Activated CD4-positive, alpha-beta memory T cell treated with anti-CD3 and anti-CD28 coated beads, Interleukin-2, amount 10 ng/mL, durations not matched to agents 7 days and 5 days (primary cell): ENCODE measurements around the gene ZFAND3. TPM values are rescaled to one million over a fixed set of nuclear protein-coding genes. Genes with fewer than 3 reads are reported as not detected.

Experiments
- CTCF ChIA-PET: fragments of 350-600 bp; sonication (Branson Sonifier 250); formaldehyde crosslinking; loops from one replicate; lab custom pipeline; 2021; ENCODE audit warnings: antibody characterized with exemption, inconsistent platforms; lab: Charles Lee
- POLR2A ChIA-PET: fragments of 350-600 bp; sonication (Branson Sonifier 250); formaldehyde crosslinking; loops from one replicate; lab custom pipeline; 2021; ENCODE audit warnings: antibody characterized with exemption; lab: Charles Lee
- DNase-seq: peaks from one replicate; pipeline ENCODE4 v3.0.0-alpha.2; 2020
- H3K27ac Mint-ChIP-seq: one replicate; pipeline ENCODE4 v1.8.0; 2021; ENCODE audit warnings: mild to moderate bottlenecking, mixed read lengths
- H3K27me3 Mint-ChIP-seq: one replicate; pipeline ENCODE4 v1.8.0; 2021; ENCODE audit warnings: mixed read lengths
- H3K36me3 Mint-ChIP-seq: one replicate; pipeline ENCODE4 v1.8.0; 2021; ENCODE audit warnings: low read depth, mixed read lengths
- H3K4me1 Mint-ChIP-seq: one replicate; pipeline ENCODE4 v1.8.0; 2021; ENCODE audit warnings: mixed read lengths
- H3K4me3 Mint-ChIP-seq: one replicate; pipeline ENCODE4 v1.8.0; 2021; ENCODE audit warnings: mild to moderate bottlenecking, mixed read lengths
- H3K9me3 Mint-ChIP-seq: one replicate; pipeline ENCODE4 v1.8.0; 2021; ENCODE audit warnings: mixed read lengths
- total RNA-seq, 2 experiments: library from RNA; stranded (reverse); gene quantifications; one replicate each; pipeline ENCODE4 v1.2.3, GENCODE V29; 2021

Gene ZFAND3
- total RNA-seq, 2 experiments from 2014 or later: 35.2 to 38.2 TPM

- DNase-seq: no peak
- peaks cover 1% of the 10 kb centered on the region for H3K4me1 Mint-ChIP-seq
- H3K27ac Mint-ChIP-seq: no peak overlapping the region
- H3K9me3 Mint-ChIP-seq: peaks cover 2% of the 10 kb centered on the region
- H3K36me3 Mint-ChIP-seq: no peaks in the 10 kb centered on the region
- no peak overlapping the region for H3K4me3 Mint-ChIP-seq
- no peaks in the 10 kb centered on the region for H3K27me3 Mint-ChIP-seq
- CTCF ChIA-PET: no interaction called here
- POLR2A ChIA-PET: no interaction called here
Observed at GRCh38 chr6:38015341-38015740, 195.8 kb downstream of the ZFAND3 start.

DNA sequence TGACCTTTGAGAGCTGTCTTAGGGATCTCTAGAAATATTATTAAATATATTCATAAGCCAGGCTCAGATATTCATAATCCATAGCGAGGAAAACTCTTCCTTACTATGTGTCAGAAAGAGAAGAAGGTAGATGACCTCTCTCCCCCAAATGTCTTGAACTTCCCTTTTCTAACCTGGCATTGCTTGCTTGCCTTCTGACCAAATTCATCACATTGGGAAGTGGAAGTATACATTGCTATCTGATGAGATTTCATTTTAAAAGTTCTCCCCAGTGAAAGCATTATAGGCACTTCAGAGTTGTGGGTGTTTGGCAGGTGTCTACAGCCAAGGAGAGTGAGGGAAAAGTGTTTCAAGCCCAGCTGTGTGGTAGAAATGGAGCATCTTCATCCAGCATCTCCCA is 197.3 kb downstream of the ZFAND3 start:
- Mint-ChIP-seq H3K9me3 (no peaks in the 10 kb centered on the region), H3K27ac (no peak overlapping the region), H3K4me1 (peaks cover 1% of the 10 kb centered on the region), H3K27me3 (no peaks in the 10 kb centered on the region), H3K4me3 (no peak overlapping the region), H3K36me3 (no peaks in the 10 kb centered on the region)
- DNase-seq: no peak
- ChIA-PET CTCF (no interaction called here), POLR2A (interaction anchor here (0.9 to 1.7 kb wide), 2 partner anchors 9 to 10 kb away, joined by 3 to 4 read pairs; no protein-coding TSS in a partner anchor)

GRCh38 chr6:38018755-38019165 is 199.2 kb downstream of the ZFAND3 start:
- Mint-ChIP-seq H3K4me1 (no peaks in the 10 kb centered on the region), H3K9me3 (peaks cover 2% of the 10 kb centered on the region), H3K27me3 (no peaks in the 10 kb centered on the region), H3K36me3 (no peaks in the 10 kb centered on the region), H3K27ac (no peak overlapping the region), H3K4me3 (no peak overlapping the region)
- ChIA-PET CTCF (no interaction called here), POLR2A (no interaction called here)
- no peak for DNase-seq

- Mint-ChIP-seq H3K36me3 (peaks cover 5% of the 10 kb centered on the region), H3K4me3 (no peak overlapping the region), H3K4me1 (no peaks in the 10 kb centered on the region), H3K27ac (no peak overlapping the region), H3K9me3 (peaks cover 4% of the 10 kb centered on the region), H3K27me3 (no peaks in the 10 kb centered on the region)
- CTCF ChIA-PET: interaction anchor here (0.6 to 1.0 kb wide), 2 partner anchors 10 to 27 kb away, joined by 3 to 4 read pairs; no protein-coding TSS in a partner anchor
- DNase-seq: no peak
- POLR2A ChIA-PET: no interaction called here
Observed at GRCh38 chr6:38020593-38020992, 201.1 kb downstream of the ZFAND3 start.

GRCh38 chr6:38021029-38021428 is 201.5 kb downstream of the ZFAND3 start:
- no peaks in the 10 kb centered on the region for H3K4me1 Mint-ChIP-seq
- ChIA-PET POLR2A (no interaction called here), CTCF (interaction anchor here (0.6 kb wide), 1 partner anchor 27 kb away, joined by 4 read pairs; no protein-coding TSS in a partner anchor)
- no peak overlapping the region for H3K27ac Mint-ChIP-seq
- H3K27me3 Mint-ChIP-seq: no peaks in the 10 kb centered on the region
- H3K36me3 Mint-ChIP-seq: peaks cover 5% of the 10 kb centered on the region
- DNase-seq: no peak
- H3K4me3 Mint-ChIP-seq: no peak overlapping the region
- peaks cover 4% of the 10 kb centered on the region for H3K9me3 Mint-ChIP-seq

GRCh38 chr6:38021571-38021970 is 202.0 kb downstream of the ZFAND3 start:
- POLR2A ChIA-PET: no interaction called here
- CTCF ChIA-PET: no interaction called here

DNA sequence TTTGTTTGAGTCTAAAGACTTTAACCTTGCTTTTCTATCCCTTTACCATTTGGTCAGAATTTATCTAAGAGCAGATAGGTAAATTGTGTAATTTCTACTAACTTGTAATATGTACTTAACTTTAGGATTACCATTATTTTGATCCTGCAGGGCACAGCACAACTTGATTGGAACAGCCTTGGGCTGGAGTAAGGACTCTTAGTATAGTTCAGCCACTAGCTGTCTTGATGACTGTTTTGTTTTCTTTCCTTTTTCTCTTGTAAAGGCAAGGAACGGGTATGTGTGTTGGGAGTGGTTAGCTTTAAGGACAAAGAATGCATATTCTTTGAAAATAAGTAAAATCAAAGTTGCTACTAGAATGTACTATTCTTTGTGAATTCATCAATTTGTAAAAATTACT is 203.2 kb downstream of the ZFAND3 start:
- ChIA-PET POLR2A (no interaction called here), CTCF (interaction anchor here (0.5 to 1.7 kb wide), 4 partner anchors 9 to 471 kb away, joined by 3 to 4 read pairs (median 4); no protein-coding TSS in a partner anchor)
- peaks cover 5% of the 10 kb centered on the region for H3K36me3 Mint-ChIP-seq
- DNase-seq: no peak
- H3K27ac Mint-ChIP-seq: no peak overlapping the region
- no peaks in the 10 kb centered on the region for H3K27me3 Mint-ChIP-seq
- no peak overlapping the region for H3K4me3 Mint-ChIP-seq
- peaks cover 4% of the 10 kb centered on the region for H3K4me1 Mint-ChIP-seq
- H3K9me3 Mint-ChIP-seq: peaks cover 4% of the 10 kb centered on the region

More at GRCh38 chr6:38021571-38021970, 202.0 kb downstream of the ZFAND3 start:
- H3K27me3 Mint-ChIP-seq: no peaks in the 10 kb centered on the region
- peaks cover 4% of the 10 kb centered on the region for H3K9me3 Mint-ChIP-seq
- H3K4me1 Mint-ChIP-seq: no peaks in the 10 kb centered on the region
- DNase-seq: no peak
- no peak overlapping the region for H3K4me3 Mint-ChIP-seq
- no peak overlapping the region for H3K27ac Mint-ChIP-seq
- peaks cover 5% of the 10 kb centered on the region for H3K36me3 Mint-ChIP-seq

DNA sequence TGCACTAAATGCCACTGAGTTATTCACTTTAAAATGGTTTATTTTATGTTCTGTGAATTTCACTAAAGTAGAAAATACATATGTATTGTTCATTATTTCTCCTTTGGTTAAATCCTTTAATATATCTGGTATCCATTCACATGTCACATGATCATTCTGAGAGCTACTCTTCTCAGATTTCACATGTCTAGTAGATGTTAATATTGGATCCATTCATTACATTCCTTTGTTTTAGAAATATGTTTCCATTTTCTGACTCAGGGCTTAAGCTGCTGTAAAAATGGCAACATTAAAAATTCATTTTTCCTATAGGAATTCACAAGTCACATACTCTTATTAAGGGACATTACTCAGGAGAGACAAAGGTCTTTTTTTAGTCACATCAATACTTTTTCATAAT is 205.4 kb downstream of the ZFAND3 start:
- H3K4me3 Mint-ChIP-seq: no peak overlapping the region
- peaks cover 21% of the 10 kb centered on the region for H3K4me1 Mint-ChIP-seq
- H3K27ac Mint-ChIP-seq: no peak overlapping the region
- peaks cover 4% of the 10 kb centered on the region for H3K9me3 Mint-ChIP-seq
- no peak for DNase-seq
- H3K27me3 Mint-ChIP-seq: no peaks in the 10 kb centered on the region
- POLR2A ChIA-PET: no interaction called here
- H3K36me3 Mint-ChIP-seq: peaks cover 5% of the 10 kb centered on the region
- CTCF ChIA-PET: interaction anchor here (0.9 kb wide), 1 partner anchor 11 kb away, joined by 3 read pairs; no protein-coding TSS in a partner anchor

DNA sequence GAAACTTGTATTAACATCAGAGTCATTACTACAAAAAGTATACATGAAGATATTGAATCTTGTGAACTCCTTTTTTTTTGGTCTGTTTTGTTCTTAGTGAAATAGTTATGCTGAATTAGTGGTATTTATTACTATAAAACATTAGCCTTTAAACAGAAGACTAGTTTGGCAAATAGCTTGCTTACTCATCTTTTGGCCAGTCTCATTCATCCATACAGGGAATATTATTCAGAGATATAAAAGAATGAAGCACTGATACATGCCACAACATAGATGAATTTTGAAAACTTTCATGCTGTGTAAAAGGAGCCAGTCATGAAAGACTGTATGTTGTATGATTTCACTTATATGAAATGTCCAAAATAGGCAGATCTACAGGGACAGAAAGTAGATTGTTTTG is 205.9 kb downstream of the ZFAND3 start:
- CTCF ChIA-PET: interaction anchor here (0.9 kb wide), 1 partner anchor 10 kb away, joined by 3 read pairs; no protein-coding TSS in a partner anchor

GRCh38 chr6:38027685-38028373 is 208.3 kb downstream of the ZFAND3 start:
- ChIA-PET CTCF (interaction anchor here (1.0 to 1.9 kb wide), 3 partner anchors 111 to 466 kb away, joined by 3 to 4 read pairs (median 3); no protein-coding TSS in a partner anchor), POLR2A (interaction anchor here (1.3 kb wide), 1 partner anchor 11 kb away, joined by 4 read pairs; no protein-coding TSS in a partner anchor)
- Mint-ChIP-seq H3K9me3 (peaks cover 4% of the 10 kb centered on the region), H3K36me3 (peaks cover 8% of the 10 kb centered on the region), H3K27me3 (no peaks in the 10 kb centered on the region), H3K27ac (no peak overlapping the region), H3K4me3 (no peak overlapping the region), H3K4me1 (peaks cover 25% of the 10 kb centered on the region)
- no peak for DNase-seq

More for the DNA sequence above, 205.9 kb downstream of the ZFAND3 start:
- Mint-ChIP-seq H3K4me3 (no peak overlapping the region), H3K9me3 (peaks cover 4% of the 10 kb centered on the region), H3K4me1 (peaks cover 22% of the 10 kb centered on the region), H3K36me3 (peaks cover 5% of the 10 kb centered on the region), H3K27ac (no peak overlapping the region), H3K27me3 (no peaks in the 10 kb centered on the region)
- no peak for DNase-seq
- POLR2A ChIA-PET: no interaction called here

DNA sequence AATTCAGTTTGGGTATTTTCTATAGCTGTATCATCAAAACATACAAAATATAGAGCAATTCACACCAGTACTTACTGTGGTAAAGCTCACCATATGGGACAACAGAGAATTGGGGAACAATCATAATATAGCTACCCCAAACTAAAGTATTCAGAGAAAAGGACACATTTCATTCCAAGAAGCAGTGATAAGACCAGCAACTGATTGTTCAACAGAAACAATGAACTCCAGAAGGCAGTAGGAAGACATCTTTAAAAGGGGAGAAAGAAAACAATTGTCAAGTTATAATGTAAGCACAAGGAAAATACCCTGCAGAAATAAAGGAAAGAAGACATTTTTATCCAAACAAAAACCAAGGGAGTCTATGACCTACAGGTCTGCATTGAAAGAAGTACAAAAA is 210.9 kb downstream of the ZFAND3 start:
- ChIA-PET POLR2A (no interaction called here), CTCF (no interaction called here)
- Mint-ChIP-seq H3K9me3 (no peaks in the 10 kb centered on the region), H3K4me3 (no peak overlapping the region), H3K4me1 (peaks cover 37% of the 10 kb centered on the region), H3K36me3 (peaks cover 3% of the 10 kb centered on the region), H3K27me3 (no peaks in the 10 kb centered on the region), H3K27ac (no peak overlapping the region)
- no peak for DNase-seq

GRCh38 chr6:38032797-38033196 is 213.3 kb downstream of the ZFAND3 start:
- Mint-ChIP-seq H3K4me1 (peaks cover 32% of the 10 kb centered on the region), H3K36me3 (peaks cover 3% of the 10 kb centered on the region), H3K4me3 (no peak overlapping the region), H3K9me3 (no peaks in the 10 kb centered on the region), H3K27ac (no peak overlapping the region), H3K27me3 (no peaks in the 10 kb centered on the region)
- DNase-seq: no peak
- ChIA-PET CTCF (interaction anchor here (1.7 to 4.6 kb wide), 3 partner anchors 9 to 462 kb away, joined by 3 to 21 read pairs (median 12); no protein-coding TSS in a partner anchor), POLR2A (no interaction called here)

DNA sequence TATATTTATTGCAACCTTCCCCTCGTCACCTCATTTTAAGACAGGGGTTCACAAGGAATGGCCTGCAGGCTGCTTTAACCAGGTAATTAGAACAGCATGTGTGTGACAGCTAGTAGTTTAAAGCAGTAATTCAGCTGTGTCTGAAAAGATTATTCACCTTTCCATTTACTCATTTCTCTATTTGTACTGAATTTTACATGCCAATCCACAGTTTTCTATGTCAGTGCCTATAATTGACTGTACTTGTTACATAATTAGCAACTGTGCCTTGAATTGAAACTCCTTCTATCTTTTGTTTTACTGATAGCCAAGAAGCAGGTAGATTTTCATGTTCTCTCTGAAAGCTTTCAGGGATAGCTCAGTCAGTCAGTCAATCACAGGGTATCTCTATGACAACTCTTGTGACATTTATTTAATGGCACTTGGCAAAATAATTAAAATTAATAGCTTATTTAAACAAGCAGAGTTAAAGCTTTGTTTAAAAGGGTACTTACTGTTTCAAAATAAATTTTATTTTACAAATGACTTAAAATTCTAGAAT is 214.0 kb downstream of the ZFAND3 start:
- no peak overlapping the region for H3K4me3 Mint-ChIP-seq
- ChIA-PET POLR2A (no interaction called here), CTCF (interaction anchor here (0.6 to 4.6 kb wide), 7 partner anchors 8 to 461 kb away, joined by 3 to 21 read pairs (median 4); no protein-coding TSS in a partner anchor)
- peaks cover 25% of the 10 kb centered on the region for H3K4me1 Mint-ChIP-seq
- no peaks in the 10 kb centered on the region for H3K27me3 Mint-ChIP-seq
- peaks cover 3% of the 10 kb centered on the region for H3K36me3 Mint-ChIP-seq
- DNase-seq: no peak
- no peaks in the 10 kb centered on the region for H3K9me3 Mint-ChIP-seq
- H3K27ac Mint-ChIP-seq: no peak overlapping the region
